Stimulated activated CD4-positive, alpha-beta T cell treated with anti-CD3 and anti-CD28 coated beads, TNF-alpha, amount 100 ng/mL, for 24 hours (primary cell): ENCODE data around the gene CNN2.
A peak's percentile ranks its signal among the peaks of the same experiment; 100 is the strongest.

Experiments used
- DNase-seq, 3 experiments: peaks; one replicate each; pipeline ENCODE4 v3.0.0-alpha.2; 2020; ENCODE audit warnings: low read depth in 3 of 3

Gene CNN2

GRCh38 chr19:1026783-1027649 is 608 bp downstream of the CNN2 start:
- no peak for DNase-seq

GRCh38 chr19:1027650-1028061 is 1.2 kb downstream of the CNN2 start:
- DNase-seq, result no peak

DNA sequence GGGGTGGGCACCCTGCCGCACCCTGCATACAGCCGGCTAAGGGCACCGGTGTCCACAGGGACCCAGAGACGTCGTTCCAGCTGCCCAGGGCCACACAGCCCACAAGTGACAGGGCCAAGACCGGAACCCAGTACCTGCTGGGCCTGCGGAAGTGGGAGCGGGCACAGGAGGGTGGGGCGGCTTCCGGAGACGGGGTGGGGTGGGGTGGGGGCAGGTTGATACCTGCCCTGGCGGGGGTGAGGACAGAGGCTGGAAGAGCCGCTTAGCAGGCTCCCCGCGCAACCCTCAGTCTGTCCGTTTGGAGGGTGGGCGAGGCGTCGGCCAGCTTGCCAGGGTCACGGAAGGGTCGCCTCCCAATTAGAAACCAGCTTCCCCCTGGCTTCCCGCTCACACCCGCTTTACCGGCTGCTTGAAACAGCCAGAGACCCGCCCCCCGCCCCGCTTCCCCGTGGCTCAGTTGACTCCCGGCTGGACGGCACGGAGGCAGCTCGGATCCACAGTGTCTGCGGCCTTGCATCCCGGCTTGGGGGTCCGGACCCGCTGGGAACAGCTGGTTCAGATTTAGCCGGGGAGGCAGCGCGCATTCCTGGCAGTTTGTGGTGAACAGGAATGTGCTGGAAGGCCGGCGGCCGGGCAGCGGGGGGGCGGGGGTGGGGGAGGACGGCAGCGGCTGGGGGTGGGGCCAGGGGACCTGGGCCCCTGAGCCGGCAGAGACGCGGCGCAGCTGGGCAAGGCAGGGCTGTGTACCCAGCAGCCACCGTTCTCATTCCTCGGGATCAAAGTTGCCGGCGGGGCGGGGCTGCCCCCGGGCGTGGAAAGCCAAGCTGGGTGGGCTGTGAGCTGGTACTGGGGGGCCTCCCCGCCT is 1.9 kb downstream of the CNN2 start:
- DNase-seq, result peak in 1 of 3 experiments; percentile 52

DNA sequence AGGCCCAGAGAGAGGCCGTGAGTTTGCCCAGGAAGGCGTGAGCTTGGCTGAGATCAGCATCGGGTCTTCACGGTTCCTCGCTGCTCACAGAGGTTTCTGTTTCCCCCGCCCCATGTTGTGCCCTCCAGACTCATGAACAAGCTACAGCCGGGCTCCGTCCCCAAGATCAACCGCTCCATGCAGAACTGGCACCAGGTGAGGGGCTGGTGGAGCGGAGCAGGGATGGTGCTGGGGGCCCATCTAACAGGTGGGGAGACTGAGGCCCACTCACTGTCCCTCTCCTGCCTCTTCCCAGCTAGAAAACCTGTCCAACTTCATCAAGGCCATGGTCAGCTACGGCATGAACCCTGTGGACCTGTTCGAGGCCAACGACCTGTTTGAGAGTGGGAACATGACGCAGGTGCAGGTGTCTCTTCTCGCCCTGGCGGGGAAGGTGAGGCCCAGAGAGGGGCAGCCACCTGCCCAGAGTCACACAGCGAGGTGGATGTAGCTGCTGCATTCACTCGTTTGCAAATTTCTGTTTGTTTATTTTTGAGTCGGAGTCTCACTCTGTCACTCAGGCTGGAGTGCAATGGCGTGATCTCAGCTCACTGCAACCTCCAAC is 6.0 kb downstream of the CNN2 start:
- no peak for DNase-seq

DNA sequence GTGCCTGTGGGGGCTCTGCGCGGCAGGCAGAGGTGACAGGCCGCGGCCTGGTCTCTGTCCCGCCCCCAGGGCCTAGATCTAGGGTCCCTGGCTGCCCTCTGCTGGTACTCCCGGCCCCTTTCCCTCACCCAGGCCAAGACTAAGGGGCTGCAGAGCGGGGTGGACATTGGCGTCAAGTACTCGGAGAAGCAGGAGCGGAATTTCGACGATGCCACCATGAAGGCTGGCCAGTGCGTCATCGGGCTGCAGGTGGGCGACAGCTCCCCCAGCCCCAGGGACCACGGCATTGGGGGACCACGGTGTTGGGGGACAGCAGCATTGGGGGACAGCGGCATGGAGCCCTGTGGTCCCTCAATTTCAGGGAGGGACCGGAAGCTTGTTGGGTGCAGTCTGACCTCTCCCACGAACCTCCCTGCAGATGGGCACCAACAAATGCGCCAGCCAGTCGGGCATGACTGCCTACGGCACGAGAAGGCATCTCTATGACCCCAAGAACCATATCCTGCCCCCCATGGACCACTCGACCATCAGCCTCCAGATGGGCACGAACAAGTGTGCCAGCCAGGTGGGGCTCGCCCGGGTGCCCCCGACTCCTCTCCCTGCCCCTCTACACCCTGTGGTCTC is 9.7 kb downstream of the CNN2 start:
- DNase-seq, result no peak

- no peak for DNase-seq
These were observed 11.2 kb downstream of the CNN2 start for GRCh38 chr19:1037621-1038064.

DNA sequence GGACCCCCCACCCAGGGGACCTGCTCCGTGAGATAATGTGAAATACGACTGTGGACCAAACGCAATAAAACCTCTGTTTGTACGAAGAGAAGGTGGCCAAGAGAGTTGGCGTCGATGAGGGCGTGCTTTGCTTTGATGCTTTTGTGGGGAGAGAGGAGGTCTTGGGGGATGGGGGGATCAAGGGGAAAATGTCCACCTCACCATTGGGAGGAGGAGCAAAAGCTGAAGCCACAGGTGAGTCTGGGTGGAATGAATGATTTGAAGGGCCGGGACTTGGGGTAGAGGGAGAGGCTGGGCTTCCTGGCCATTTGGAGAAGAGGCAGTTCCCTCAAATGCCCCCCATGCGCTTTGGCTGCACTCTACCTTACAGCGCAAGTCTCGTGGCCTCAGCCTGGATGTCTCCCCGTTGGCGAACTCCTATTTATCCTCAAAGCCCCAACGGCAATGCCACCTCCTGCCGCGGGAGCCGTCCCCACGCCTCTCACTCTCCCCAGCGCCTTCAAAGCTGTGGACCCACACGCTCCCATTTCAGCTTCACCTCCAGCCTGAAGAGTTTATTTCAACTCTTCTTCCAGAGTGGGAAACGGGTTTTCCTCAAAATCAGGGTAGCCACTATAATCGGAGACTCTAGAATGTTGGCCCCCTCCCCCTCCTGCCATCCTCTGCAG is 12.7 kb downstream of the CNN2 start:
- DNase-seq, result no peak

GRCh38 chr19:1039646-1040475 is 13.5 kb downstream of the CNN2 start, which contains the start of gene ABCA7:
Gene ABCA7, plus strand, starts transcription at chr19:1040107. Its CDS starts 1,255 bp downstream, at chr19:1041362.
- DNase-seq, result peak; percentile 97 to 100 (median 98)

DNA sequence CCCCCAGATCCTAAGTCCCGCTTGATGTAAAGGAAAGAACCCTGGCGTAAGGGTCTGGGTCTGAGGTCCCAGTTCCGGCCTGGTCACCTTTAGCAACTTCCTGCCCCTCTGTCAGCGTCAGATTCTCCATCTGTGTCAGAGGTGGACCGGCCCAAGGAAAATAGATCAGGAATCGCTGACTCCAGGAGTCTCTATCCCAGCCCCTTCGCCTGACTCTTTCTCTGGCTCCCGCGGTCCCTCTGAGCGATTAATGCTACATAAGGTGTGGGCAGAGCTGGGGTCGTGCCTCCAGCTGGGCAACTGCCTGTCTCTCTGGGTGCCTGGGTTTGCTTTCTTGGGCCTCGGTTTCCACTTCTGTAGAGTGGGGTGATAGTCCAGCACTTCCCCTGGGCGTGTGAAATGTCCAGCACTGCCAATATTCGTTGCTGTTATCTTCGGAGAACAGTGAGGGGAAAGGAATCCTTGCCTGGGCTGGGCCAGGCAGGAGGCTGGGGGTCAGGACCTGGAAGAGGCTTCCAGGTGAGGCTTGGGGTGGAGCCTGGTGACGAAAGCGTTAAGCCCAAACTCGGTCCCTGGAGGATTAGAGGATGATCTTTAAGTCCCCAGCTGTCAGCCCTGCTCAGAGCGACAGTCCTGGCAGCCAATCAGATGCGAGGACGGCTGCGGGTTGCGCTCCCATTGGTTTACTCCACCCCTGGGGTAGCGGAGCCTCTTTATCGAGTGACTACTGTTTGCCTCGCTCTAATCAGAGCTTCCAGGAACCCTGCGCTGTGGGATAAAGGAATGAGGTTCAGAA is 14.3 kb downstream of the CNN2 start:
- DNase-seq, result peak; percentile 77 to 93 (median 86)

DNA sequence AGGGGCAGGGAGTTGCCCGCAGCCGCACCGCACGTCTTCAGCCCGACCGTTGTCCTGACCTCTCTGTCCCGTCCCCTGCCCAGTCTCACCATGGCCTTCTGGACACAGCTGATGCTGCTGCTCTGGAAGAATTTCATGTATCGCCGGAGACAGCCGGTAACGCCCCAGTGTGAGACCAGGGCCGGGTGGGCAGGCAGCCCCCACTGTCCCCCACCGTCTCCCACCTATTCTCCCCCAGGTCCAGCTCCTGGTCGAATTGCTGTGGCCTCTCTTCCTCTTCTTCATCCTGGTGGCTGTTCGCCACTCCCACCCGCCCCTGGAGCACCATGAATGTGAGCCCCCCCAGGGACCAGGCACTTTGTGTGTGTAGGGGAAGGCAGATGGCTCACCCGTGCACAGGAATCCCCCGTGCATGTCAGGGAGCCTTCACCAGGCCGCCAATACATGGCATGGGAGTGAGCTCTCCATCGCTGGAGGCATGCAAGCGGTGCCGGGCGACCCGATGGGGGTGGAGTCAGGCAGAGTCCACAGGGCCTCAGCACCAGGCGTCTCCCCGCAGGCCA is 14.9 kb downstream of the CNN2 start:
- DNase-seq, result no peak

DNA sequence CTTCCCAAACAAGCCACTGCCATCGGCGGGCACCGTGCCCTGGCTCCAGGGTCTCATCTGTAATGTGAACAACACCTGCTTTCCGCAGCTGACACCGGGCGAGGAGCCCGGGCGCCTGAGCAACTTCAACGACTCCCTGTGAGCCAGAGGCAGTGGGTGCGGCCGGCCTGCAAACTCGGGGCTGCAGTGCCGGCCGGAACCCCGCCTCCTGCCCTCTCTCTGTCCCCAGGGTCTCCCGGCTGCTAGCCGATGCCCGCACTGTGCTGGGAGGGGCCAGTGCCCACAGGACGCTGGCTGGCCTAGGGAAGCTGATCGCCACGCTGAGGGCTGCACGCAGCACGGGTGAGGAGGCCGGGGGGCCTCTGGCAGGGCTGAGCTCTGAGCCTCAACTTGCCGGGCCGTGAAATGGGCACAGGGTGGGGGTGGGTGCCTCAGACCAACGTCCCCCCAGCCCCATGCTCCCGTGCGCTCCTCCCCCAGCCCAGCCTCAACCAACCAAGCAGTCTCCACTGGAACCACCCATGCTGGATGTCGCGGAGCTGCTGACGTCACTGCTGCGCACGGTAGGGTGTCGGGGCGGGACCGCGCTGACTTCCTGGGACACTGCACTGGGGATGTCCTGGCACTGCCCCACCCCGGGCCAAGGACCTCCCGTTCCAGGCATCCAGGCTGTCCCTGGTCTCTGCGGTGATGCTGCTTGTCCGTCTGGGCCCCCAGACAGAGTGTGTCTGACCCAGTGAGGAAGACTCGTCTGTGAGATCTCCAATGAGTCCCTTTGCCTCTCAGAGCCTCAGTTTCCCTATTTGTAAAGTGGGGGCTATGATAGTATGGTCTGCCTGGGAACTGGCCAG is 15.7 kb downstream of the CNN2 start:
- no peak for DNase-seq

- DNase-seq, result no peak
These were observed 16.5 kb downstream of the CNN2 start for GRCh38 chr19:1042689-1043511.

DNA sequence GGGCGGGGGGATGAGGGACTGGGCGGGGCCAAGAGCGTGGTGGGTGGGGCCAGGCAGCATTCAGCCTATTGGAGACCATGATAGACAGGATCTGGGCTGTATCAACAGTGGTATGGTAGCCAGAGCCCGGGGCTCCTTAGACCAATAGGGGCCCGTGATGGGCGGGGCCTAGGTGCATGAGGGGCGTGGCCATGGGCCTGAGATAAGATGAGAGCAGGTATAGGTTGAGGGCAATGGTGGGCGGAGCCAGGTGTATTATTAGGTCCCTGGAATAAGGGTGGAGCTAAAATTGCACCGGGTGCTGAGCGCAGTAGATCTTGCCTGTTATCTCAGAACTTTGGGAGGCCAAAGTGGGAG is 18.8 kb downstream of the CNN2 start:
- DNase-seq, result peak in 1 of 3 experiments; percentile 76

DNA sequence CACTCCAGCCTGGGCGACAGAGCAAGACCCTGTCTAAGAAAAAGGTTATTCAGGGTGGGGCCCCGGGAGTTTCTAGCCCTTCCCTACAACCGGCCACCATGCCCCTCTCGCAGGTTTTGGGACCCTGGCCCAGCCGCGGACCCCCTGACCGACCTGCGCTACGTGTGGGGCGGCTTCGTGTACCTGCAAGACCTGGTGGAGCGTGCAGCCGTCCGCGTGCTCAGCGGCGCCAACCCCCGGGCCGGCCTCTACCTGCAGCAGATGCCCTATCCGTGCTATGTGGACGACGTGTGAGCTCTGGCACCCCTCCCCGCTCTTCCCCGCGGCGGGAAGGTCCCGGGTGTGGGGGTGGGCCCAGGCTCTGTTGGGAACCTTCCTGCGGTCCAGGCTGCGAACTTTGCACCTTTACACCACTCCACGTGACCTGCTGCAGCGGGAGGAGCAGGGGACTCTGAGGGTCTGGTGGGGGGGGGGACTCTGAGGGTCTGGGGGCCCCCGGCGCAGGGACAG is 19.8 kb downstream of the CNN2 start:
- no peak for DNase-seq

DNA sequence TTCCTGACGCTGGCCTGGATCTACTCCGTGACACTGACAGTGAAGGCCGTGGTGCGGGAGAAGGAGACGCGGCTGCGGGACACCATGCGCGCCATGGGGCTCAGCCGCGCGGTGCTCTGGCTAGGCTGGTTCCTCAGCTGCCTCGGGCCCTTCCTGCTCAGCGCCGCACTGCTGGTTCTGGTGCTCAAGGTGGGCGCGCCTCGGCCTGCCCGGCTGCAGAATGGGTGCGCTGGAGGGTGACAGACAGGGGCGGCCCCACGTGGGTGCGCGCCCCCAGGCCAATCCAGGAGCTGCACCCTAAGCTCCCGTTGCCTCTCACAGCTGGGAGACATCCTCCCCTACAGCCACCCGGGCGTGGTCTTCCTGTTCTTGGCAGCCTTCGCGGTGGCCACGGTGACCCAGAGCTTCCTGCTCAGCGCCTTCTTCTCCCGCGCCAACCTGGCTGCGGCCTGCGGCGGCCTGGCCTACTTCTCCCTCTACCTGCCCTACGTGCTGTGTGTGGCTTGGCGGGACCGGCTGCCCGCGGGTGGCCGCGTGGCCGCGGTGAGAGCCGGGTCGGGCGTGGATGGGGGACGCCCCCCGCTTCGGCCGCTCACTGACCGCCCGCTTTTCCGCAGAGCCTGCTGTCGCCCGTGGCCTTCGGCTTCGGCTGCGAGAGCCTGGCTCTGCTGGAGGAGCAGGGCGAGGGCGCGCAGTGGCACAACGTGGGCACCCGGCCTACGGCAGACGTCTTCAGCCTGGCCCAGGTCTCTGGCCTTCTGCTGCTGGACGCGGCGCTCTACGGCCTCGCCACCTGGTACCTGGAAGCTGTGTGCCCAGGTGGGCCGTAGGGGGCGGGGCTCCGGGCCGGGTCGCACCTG is 20.7 kb downstream of the CNN2 start:
- DNase-seq, result no peak

- no peak for DNase-seq
These were observed 21.3 kb downstream of the CNN2 start for GRCh38 chr19:1047696-1048147.
